K562 (cell line): ENCODE measurements around the gene IL23A. TPM values are rescaled to one million over a fixed set of nuclear protein-coding genes. Genes with fewer than 3 reads are reported as not detected.
A peak's percentile ranks its signal among the peaks of the same experiment; 100 is the strongest.

Experiments used
- ELF2 ChIP-seq: fragments of 250-450 bp; sonication (Bioruptor Pico); IDR thresholded peaks from 2 replicates; pipeline ENCODE4 v1.5.0; 2021; ENCODE audit warnings: mild to moderate bottlenecking
- FOSL1 ChIP-seq: fragments of 200-800 bp; sonication (Bioruptor generic); conservative IDR thresholded peaks from 2 replicates; pipeline ENCODE4 v1.6.1; 2016; ENCODE audit warnings: missing genetic modification characterization, missing compliant biosample characterization
- POLR2G ChIP-seq: fragments of 200-400 bp; formaldehyde crosslinking; IDR thresholded peaks from 2 replicates; pipeline ENCODE4 v1.6.1; 2017; ENCODE audit warnings: low read depth, mild to moderate bottlenecking, antibody characterized with exemption, low read length, moderate library complexity
- TOE1 ChIP-seq, 2 experiments: fragments of 450-650 bp in 1 of 2; sonication (generic) in 1 of 2; formaldehyde crosslinking in 1 of 2; IDR thresholded peaks; 2 replicates each; pipeline versions ENCODE4 v1.7.1 to v1.8.0; 2016 to 2022; ENCODE audit warnings: borderline replicate concordance in 2 of 2, mild to moderate bottlenecking in 2 of 2, antibody characterized with exemption in 1 of 2, inconsistent platforms in 1 of 2, low read depth in 1 of 2, missing genetic modification reagents in 1 of 2, moderate library complexity in 1 of 2
- ZNF197 ChIP-seq: fragments of 200-800 bp; sonication (Bioruptor generic); IDR thresholded peaks from 2 replicates; pipeline ENCODE4 v1.6.1; 2016; ENCODE audit warnings: low read depth, missing genetic modification characterization, missing compliant biosample characterization
- ZNF583 ChIP-seq: fragments of 250-450 bp; sonication (Bioruptor Pico); IDR thresholded peaks from 2 replicates; pipeline ENCODE4 v1.4.0; 2020
- polyA plus RNA-seq, 8 experiments: library from polyadenylated mRNA; depleted of rRNA in 4 of 8; stranded (reverse) in 5 of 8; unstranded in 3 of 8; fragments of >200 nt; fragmentation: Nextera tagmentation in 2 of 8; fragmentation: Illumina TruSeq in 1 of 8; extraction: Ambion mirVana in 2 of 8; extraction: Trizol in 1 of 8; gene quantifications; 2 replicates each; pipeline versions ENCODE4 v1.2.1 to v1.2.3, GENCODE V29; 2011 to 2014; ENCODE audit warnings: inconsistent platforms in 1 of 8, missing spikeins in 1 of 8
- total RNA-seq, 7 experiments: library from RNA; depleted of rRNA in 6 of 7; stranded (reverse); fragments of >200 nt in 6 of 7; fragmentation: Illumina TruSeq in 2 of 7; extraction: Trizol in 2 of 7; gene quantifications; 2 replicates each; pipeline versions ENCODE4 v1.2.1 to v1.2.3, GENCODE V29; 2011 to 2021; ENCODE audit warnings: low replicate concordance in 1 of 7
- TF ChIP-seq, protein P1 (sequence below): fragments of 200-600 bp; sonication (generic); IDR thresholded peaks from one replicate; pipeline ENCODE4 v1.6.1; 2012; ENCODE audit warnings: mild to moderate bottlenecking, low read depth, low read length, inconsistent platforms
- TF ChIP-seq, protein P2 (sequence below), 2 experiments: IDR thresholded peaks in 1 of 2; conservative IDR thresholded peaks in 1 of 2; 2 replicates each; pipeline ENCODE4 v1.6.1; 2016; ENCODE audit warnings: low read depth in 2 of 2, mild to moderate bottlenecking in 1 of 2, missing compliant biosample characterization in 1 of 2, missing genetic modification characterization in 1 of 2, moderate library complexity in 1 of 2
- TF ChIP-seq, protein P3 (sequence below): sonication (generic); formaldehyde crosslinking; IDR thresholded peaks from 2 replicates; pipeline ENCODE4 v1.8.1; 2022; ENCODE audit warnings: missing genetic modification reagents

Gene IL23A
- total and polyA plus RNA-seq, 9 of the 15 experiments (the other 6 are each of a cell fraction or from before 2014, with no cell fraction given): 4.4 to 37.2 (median 9.6) TPM

DNA sequence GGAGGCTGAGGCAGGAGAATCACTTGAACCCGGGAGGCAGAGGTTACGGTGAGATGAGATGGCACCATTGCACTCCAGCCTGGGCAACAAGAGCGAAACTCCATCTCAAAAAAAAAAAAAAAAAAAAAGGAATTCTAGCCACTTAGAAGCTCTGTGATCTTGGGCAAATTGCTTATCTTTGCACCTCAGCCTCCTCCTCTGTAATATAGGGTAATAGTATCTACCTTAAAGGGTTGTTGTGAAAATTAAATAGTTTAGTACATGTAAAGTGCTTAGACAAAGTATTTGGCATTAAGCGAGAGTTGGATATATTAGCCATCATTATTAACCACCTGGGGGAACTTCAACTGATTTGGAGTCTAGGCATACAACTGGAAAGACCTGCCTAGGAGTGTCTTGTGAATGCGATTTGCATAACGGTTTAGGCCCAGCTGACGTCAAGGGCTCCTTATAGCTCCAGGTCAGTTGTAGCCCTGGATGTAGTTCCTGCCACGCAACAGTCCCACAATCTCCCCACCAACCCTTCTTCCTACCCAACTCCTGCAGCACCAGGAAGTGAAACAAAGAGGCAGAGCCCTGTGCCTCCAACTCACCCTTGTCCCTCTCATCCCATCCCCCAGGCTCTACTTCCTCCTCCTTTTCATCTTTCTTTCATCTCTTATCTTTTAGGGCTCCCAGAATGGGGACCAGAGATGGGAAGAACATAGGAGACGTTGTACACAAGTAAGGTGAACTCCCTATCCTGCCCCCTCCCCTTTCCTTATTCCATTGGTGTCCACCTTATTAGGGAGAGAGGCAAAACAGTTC, 2.1 kb upstream of the IL23A start (continued):
- TF ChIP-seq, protein P1, sequence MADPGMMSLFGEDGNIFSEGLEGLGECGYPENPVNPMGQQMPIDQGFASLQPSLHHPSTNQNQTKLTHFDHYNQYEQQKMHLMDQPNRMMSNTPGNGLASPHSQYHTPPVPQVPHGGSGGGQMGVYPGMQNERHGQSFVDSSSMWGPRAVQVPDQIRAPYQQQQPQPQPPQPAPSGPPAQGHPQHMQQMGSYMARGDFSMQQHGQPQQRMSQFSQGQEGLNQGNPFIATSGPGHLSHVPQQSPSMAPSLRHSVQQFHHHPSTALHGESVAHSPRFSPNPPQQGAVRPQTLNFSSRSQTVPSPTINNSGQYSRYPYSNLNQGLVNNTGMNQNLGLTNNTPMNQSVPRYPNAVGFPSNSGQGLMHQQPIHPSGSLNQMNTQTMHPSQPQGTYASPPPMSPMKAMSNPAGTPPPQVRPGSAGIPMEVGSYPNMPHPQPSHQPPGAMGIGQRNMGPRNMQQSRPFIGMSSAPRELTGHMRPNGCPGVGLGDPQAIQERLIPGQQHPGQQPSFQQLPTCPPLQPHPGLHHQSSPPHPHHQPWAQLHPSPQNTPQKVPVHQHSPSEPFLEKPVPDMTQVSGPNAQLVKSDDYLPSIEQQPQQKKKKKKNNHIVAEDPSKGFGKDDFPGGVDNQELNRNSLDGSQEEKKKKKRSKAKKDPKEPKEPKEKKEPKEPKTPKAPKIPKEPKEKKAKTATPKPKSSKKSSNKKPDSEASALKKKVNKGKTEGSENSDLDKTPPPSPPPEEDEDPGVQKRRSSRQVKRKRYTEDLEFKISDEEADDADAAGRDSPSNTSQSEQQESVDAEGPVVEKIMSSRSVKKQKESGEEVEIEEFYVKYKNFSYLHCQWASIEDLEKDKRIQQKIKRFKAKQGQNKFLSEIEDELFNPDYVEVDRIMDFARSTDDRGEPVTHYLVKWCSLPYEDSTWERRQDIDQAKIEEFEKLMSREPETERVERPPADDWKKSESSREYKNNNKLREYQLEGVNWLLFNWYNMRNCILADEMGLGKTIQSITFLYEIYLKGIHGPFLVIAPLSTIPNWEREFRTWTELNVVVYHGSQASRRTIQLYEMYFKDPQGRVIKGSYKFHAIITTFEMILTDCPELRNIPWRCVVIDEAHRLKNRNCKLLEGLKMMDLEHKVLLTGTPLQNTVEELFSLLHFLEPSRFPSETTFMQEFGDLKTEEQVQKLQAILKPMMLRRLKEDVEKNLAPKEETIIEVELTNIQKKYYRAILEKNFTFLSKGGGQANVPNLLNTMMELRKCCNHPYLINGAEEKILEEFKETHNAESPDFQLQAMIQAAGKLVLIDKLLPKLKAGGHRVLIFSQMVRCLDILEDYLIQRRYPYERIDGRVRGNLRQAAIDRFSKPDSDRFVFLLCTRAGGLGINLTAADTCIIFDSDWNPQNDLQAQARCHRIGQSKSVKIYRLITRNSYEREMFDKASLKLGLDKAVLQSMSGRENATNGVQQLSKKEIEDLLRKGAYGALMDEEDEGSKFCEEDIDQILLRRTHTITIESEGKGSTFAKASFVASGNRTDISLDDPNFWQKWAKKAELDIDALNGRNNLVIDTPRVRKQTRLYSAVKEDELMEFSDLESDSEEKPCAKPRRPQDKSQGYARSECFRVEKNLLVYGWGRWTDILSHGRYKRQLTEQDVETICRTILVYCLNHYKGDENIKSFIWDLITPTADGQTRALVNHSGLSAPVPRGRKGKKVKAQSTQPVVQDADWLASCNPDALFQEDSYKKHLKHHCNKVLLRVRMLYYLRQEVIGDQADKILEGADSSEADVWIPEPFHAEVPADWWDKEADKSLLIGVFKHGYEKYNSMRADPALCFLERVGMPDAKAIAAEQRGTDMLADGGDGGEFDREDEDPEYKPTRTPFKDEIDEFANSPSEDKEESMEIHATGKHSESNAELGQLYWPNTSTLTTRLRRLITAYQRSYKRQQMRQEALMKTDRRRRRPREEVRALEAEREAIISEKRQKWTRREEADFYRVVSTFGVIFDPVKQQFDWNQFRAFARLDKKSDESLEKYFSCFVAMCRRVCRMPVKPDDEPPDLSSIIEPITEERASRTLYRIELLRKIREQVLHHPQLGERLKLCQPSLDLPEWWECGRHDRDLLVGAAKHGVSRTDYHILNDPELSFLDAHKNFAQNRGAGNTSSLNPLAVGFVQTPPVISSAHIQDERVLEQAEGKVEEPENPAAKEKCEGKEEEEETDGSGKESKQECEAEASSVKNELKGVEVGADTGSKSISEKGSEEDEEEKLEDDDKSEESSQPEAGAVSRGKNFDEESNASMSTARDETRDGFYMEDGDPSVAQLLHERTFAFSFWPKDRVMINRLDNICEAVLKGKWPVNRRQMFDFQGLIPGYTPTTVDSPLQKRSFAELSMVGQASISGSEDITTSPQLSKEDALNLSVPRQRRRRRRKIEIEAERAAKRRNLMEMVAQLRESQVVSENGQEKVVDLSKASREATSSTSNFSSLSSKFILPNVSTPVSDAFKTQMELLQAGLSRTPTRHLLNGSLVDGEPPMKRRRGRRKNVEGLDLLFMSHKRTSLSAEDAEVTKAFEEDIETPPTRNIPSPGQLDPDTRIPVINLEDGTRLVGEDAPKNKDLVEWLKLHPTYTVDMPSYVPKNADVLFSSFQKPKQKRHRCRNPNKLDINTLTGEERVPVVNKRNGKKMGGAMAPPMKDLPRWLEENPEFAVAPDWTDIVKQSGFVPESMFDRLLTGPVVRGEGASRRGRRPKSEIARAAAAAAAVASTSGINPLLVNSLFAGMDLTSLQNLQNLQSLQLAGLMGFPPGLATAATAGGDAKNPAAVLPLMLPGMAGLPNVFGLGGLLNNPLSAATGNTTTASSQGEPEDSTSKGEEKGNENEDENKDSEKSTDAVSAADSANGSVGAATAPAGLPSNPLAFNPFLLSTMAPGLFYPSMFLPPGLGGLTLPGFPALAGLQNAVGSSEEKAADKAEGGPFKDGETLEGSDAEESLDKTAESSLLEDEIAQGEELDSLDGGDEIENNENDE: no peak
- peak; percentile 51 for TF ChIP-seq POLR2G
- TF ChIP-seq, protein P2, sequence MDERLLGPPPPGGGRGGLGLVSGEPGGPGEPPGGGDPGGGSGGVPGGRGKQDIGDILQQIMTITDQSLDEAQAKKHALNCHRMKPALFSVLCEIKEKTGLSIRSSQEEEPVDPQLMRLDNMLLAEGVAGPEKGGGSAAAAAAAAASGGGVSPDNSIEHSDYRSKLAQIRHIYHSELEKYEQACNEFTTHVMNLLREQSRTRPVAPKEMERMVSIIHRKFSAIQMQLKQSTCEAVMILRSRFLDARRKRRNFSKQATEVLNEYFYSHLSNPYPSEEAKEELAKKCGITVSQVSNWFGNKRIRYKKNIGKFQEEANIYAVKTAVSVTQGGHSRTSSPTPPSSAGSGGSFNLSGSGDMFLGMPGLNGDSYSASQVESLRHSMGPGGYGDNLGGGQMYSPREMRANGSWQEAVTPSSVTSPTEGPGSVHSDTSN (CRISPR knock-in tag; IDR thresholded peaks at IDR 0.05; ENCODE audit: low read depth): no peak
- TF ChIP-seq, protein P2 (tag; conservative IDR thresholded peaks at IDR 0.05; ENCODE audit: low read depth): no peak
- 0 out of 2 replicates have a peak, but pooled peaks have one; percentile 10 for TF ChIP-seq ZNF197 (CRISPR knock-in tag)
- no peak for TF ChIP-seq ZNF583 (CRISPR knock-in tag)
- TF ChIP-seq, protein P3, sequence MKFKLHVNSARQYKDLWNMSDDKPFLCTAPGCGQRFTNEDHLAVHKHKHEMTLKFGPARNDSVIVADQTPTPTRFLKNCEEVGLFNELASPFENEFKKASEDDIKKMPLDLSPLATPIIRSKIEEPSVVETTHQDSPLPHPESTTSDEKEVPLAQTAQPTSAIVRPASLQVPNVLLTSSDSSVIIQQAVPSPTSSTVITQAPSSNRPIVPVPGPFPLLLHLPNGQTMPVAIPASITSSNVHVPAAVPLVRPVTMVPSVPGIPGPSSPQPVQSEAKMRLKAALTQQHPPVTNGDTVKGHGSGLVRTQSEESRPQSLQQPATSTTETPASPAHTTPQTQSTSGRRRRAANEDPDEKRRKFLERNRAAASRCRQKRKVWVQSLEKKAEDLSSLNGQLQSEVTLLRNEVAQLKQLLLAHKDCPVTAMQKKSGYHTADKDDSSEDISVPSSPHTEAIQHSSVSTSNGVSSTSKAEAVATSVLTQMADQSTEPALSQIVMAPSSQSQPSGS: no peak; the same call in 1 of the 2 replicates
- peak; percentile 83 for TF ChIP-seq ELF2 (CRISPR knock-in tag)
- peak; percentile 46; the same call in 1 of the 2 replicates for TF ChIP-seq FOSL1 (tag)
- peak; percentile 16; the same call in 1 of the 2 replicates for TF ChIP-seq TOE1 (IDR thresholded peaks at IDR 0.05; ENCODE audit: borderline replicate concordance)
- no peak for TF ChIP-seq TOE1 (CRISPR knock-in tag; IDR thresholded peaks at IDR 0.05; ENCODE audit: borderline replicate concordance, low read depth)
